CD4-positive, alpha-beta T cell treated with Interleukin-4 for 4 hours (primary cell): Measurements from ENCODE around the gene RTN4R.
A peak's percentile ranks its signal among the peaks of the same experiment; 100 is the strongest.
"Not testable (repeated sequence)": the region's sequence is repeated elsewhere in the genome, so short reads cannot be mapped to it uniquely, and the experiment has no call there.

Experiments used
- DNase-seq: peaks from one replicate; pipeline ENCODE4 v3.0.0-alpha.2; 2020

The RTN4R gene

GRCh38 chr22:20268279-20269012 is at the start of gene RTN4R:
RTN4R (minus strand) TSS chr22:20268318; CDS start chr22:20268092, 226 bp downstream.
- DNase-seq, result peak; percentile 23

- DNase-seq, result peak; percentile 50
Observed at GRCh38 chr22:20317402-20318042, 49.4 kb upstream of the RTN4R start.

GRCh38 chr22:20316844-20317401 is 48.8 kb upstream of the RTN4R start:
- no peak for DNase-seq

GRCh38 chr22:20316217-20316843 is 48.2 kb upstream of the RTN4R start:
- no peak for DNase-seq

GRCh38 chr22:20315337-20316216 is 47.5 kb upstream of the RTN4R start:
- no peak for DNase-seq

GRCh38 chr22:20314741-20315336 is 46.7 kb upstream of the RTN4R start:
- DNase-seq, result not testable (repeated sequence)

GRCh38 chr22:20314206-20314605 is 46.1 kb upstream of the RTN4R start:
- not testable (repeated sequence) for DNase-seq

- not testable (repeated sequence) for DNase-seq
Observed at GRCh38 chr22:20313306-20314077, 45.4 kb upstream of the RTN4R start.

GRCh38 chr22:20312396-20313191 is 44.5 kb upstream of the RTN4R start:
- no peak for DNase-seq

GRCh38 chr22:20311249-20312062 is 43.3 kb upstream of the RTN4R start:
- not testable (repeated sequence) for DNase-seq

GRCh38 chr22:20310773-20311172 is 42.7 kb upstream of the RTN4R start:
- not testable (repeated sequence) for DNase-seq

- DNase-seq, result not testable (repeated sequence)
Observed at GRCh38 chr22:20310180-20310579, 42.1 kb upstream of the RTN4R start.

GRCh38 chr22:20308806-20309650 is 40.9 kb upstream of the RTN4R start:
- not testable (repeated sequence) for DNase-seq

- not testable (repeated sequence) for DNase-seq
Observed at GRCh38 chr22:20307448-20308447, 39.6 kb upstream of the RTN4R start.

GRCh38 chr22:20306646-20307447 is 38.7 kb upstream of the RTN4R start:
- not testable (repeated sequence) for DNase-seq
